HG02973 (cell line): ENCODE results near the gene SIRPA.

Source experiments
- ATAC-seq: cut with Tn5 transposase; IDR thresholded peaks from one replicate; pipeline ENCODE4 v1.9.1; 2021; ENCODE audit warnings: moderate library complexity; ENCODE audit not compliant: unreplicated experiment

Gene SIRPA

DNA sequence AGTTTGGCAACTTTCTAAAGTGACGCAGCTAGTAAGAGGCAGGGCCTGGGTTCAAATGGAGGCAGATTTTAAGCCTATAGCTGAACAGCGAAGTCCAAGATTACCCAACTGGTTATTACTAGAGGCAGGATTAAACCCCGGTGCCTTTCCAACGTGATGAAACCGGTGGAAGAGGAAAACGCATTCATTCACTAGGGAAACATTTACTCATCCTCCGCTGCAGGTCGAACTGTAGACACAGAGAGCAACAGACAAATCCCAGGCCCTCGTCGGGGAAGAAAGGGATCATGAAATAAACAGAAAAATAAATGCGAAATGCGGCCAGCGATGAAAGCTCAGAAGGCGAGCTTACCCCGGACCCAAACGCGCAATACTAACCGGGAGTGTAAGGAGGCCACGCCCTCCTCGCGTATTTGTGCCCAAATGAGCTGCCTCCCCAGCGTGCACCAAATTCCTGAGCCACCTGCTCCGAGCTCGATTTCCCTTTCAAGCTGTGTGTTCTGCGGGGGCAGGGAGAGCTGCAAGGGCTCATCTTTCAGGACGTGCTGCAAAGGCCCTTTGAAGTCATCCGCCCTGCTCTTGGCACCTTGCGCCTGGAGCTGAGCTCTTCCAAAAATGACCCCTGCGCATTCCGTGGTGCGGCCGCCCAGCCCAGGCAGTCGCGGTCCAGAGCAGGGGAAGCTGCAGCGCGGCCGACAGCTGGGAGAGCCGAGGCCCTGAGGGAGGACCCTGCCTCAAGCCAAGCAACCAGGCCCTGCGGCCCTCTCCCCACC lies 51.7 kb downstream of the SIRPA start:
- no peak for ATAC-seq

DNA sequence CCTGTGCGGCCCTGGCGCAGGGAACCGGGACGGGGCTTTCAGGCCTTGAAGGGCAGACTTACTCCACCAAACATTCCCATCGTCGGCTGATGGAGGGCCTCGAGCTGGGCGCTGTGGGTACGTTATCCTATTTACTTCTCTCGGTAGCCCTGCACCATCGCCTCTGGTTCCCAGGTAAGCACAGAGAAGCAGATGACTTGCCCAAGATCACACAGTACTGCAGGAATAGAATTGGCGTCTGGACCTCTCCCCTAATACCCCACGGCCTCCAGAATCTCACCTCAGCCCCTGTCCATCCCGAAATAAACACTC lies 52.3 kb downstream of the SIRPA start:
- ATAC-seq = no peak

- no peak for ATAC-seq
Measured at GRCh38 chr20:1949347-1950100, 54.3 kb downstream of the SIRPA start.

- ATAC-seq = no peak
Measured at GRCh38 chr20:1950836-1951235, 55.6 kb downstream of the SIRPA start.

GRCh38 chr20:1951436-1952115 lies 56.4 kb downstream of the SIRPA start:
- ATAC-seq = no peak

- ATAC-seq = no peak
Measured at GRCh38 chr20:1952737-1953530, 57.7 kb downstream of the SIRPA start.

DNA sequence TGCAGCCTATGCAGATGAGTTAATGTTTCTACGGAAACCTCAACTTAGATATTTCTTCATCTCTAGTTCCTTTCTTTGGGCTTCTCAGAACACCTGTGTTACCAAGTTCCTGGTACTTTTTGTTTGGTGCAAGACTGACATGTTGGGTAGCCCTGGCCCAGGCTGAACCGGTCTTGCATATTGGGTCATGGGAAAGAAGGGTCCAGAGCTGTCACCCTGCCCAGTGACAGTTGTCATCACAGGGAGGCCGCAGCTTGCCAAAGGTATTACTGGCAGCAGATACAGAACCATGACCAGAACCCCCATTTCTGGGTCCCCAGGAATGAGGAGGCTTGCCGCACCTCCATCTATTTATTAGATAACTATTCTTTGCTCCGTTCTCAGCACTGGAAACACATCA lies 58.4 kb downstream of the SIRPA start:
- no peak for ATAC-seq

DNA sequence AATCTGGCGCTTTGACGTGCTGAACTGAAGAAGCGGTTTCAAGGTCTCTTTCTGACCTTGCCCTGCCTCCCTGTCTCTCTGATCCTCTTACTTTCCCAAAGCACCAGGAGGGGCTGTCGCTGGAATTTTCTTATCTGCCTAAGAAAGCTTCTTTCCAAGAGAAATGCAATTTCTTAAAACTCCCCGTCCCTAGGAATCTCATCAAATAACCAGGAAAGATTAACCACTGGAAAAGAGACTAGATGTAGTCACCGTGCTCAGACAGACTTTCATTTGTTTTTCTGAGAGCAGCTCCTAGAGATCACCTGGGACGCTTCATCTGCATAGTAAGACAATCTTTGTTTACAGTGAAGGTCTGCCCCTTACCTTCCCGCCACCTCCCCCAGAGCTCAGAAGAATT lies 60.0 kb downstream of the SIRPA start:
- ATAC-seq = no peak

GRCh38 chr20:1958426-1958825 lies 63.2 kb downstream of the SIRPA start:
- no peak for ATAC-seq

DNA sequence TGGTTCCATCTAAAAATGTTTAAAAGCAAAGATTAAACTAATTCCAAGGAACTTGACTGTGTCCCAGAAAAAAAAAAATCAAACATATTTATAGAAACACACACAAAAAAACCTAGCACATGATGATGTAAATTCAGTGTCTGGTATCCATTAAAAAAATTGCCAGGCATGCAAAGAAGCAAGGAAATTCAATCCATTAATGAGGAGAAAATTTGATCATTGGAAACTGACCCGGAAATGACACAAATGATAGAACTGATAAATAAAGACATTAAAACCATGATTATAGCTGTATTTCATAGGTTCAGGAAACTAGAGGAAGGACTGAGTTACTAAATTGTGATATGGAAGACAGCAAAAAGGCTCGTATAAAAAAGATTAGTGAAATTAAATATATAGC lies 63.9 kb downstream of the SIRPA start:
- no peak for ATAC-seq

GRCh38 chr20:1961374-1961773 lies 66.2 kb downstream of the SIRPA start:
- no peak for ATAC-seq

- no peak for ATAC-seq
Measured at GRCh38 chr20:1964061-1964460, 68.9 kb downstream of the SIRPA start.

DNA sequence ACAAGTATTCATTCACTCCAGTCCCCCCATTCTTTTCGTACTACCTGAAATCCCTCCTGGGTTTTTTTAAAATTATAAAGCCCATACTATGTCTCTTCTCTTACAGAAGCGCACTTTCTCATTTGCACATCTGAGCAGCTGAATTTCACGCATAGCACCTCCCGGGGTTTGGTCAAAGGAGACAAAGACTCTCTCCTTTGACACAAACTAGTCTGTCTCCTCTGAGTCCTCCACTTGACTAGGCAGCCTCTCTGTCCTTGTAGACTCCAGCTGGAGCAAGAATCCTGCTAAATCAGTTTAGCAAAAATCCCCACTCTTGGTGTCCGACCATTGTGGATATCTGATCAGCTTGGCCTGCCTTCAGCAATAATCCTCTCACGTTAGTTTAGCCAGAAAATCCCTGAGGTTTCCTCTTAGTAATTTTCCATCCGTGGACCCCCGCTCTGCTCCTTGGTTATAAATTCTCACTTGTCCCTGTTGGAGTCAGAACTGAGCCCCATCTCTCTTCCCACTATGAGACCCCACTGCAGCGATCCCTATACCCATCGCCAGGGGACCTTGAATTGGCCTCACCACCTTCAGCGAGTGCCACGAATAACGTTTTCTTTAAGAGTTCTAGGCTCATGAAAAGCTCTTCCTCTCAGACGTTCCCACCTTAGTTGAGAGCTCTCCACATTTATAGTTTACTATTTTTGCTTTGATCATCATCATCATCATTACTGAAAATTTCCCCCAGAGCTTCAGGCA lies 69.6 kb downstream of the SIRPA start:
- no peak for ATAC-seq

DNA sequence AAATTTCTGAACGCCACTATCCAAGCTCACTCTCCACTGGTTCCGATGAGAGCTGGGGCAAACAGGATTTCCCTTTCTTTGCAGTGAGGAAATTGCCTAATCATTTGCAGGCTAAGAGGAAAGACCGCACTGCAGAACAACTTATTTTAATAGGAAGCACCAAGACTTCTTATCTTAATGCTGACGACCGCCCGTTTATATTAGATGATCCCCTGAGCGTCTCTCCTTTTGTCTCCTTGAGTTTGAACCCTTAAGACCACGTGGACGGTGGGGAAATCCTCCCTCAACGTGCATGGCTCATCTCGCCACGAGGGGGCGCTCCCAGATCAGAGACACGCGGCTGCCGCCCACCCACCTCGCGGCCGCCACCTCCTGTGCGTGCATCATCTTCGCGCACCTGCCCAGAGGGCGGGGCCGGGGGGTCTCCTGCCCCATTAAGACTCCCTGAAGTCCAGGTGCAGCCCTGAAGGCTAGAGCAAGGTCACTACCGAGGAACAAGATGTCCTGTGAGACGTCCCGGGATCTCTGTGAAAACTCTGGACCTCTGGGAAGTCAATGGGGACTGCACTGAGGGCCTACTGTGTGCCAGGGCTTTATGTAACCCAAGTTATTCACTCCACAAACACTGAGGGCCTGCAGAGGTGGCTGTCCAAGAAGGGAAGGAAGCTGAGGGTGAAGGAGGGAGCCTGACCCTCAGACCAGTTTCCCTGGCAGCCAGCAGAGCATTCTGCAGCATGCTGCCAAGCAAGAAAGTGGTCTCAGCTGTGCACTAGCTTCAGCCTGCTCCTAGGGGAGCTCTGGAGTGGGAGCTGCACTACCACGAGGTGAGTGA lies 70.5 kb downstream of the SIRPA start:
- no peak for ATAC-seq

DNA sequence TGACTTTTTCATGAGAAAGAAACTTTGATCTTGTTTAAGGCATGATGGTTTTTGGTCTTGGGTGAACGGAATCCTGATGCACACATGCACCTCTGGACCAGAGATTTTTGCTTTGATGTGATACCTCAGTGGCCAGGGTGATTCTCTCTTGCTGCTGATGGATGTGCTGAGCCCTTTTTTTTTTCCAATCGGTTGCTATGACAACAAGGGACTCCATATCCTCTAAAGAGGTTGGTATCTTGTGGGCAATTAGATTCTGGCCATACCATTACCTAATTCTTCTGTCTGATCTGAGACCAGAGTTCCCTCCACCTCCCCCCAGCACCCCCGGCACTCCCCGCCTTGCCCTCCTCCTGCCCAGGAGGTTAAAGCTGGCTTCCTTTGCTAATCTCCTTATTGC lies 73.8 kb downstream of the SIRPA start:
- no peak for ATAC-seq

DNA sequence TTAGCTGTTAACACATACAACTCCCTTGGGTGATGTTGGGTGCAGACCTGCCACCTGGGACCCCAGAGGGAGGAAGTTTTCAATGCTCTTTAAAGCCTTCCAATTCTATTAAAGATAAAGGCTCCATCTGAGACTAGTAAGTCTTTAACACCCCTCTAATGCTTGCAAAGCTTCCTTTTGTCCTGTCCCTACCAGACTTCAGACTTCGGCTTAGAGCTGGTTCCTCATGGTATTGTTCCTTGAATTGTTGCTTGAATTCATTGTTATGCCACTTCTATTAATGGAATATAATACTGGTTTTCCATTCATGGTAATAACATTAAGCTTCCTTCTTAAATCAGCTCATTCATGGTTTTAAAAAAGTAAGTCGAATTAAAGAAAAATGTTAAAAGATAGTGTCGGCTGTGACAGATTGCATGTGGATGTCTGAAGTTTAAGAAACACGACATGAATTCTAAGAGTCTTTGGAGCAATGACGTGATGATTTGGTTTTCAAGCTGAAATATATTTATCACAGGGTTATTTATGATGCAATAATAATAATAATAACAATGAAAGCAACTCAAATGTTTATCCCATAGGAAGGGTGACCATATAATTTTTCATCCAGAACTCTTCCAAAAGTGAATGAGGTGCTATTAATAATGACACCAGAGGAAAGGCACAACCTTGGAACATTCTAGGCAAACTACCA lies 76.8 kb downstream of the SIRPA start:
- ATAC-seq = no peak

DNA sequence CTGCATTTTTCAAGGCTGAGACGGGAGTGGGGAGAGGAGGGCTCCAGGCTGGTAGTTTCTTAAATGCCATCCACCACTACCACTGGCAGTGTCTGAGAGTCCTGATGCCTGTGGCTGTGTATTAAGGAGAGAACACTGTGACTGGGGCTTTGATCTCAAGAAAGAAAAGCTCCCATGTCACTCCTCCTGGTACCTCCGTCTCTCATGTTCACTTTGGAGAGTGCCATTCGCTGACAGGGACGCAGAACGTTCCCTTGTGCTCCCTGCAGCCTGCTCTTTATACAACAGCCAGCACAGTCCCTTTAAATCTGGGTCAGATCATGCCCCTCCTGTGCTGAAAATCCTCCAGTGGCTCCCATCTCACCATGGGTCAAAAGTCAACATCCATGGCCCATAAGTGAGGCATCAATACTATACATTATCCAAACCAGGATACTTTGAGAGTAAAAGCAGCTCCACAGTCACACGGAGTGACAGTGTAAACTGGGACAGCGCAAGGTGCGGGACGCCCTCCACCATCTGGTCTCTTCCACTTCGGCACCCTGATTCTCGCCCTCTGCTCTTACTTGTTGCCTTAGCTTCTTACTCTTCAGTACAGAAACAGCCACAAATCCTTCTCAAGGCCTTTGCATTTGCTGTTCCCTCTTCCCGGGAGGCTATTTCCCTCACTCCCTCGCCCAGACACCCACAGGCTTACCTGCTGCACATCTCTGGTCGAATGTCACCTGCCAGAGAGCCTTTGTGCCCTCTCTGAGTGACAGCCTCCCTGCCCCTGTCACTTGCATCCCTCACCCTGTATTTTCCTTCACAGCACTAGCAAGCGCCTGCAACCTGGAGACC lies 78.6 kb downstream of the SIRPA start:
- ATAC-seq = no peak

- no peak for ATAC-seq
Measured at GRCh38 chr20:1975291-1975690, 80.1 kb downstream of the SIRPA start.
